Bone marrow (tissue), 2 donors: ENCODE data around the gene SEC61G.

Source experiments
- DNase-seq, 2 donors: peaks; one replicate each; lab custom pipeline; 2025; lab: John Stamatoyannopoulos, UW

SEC61G gene

DNA sequence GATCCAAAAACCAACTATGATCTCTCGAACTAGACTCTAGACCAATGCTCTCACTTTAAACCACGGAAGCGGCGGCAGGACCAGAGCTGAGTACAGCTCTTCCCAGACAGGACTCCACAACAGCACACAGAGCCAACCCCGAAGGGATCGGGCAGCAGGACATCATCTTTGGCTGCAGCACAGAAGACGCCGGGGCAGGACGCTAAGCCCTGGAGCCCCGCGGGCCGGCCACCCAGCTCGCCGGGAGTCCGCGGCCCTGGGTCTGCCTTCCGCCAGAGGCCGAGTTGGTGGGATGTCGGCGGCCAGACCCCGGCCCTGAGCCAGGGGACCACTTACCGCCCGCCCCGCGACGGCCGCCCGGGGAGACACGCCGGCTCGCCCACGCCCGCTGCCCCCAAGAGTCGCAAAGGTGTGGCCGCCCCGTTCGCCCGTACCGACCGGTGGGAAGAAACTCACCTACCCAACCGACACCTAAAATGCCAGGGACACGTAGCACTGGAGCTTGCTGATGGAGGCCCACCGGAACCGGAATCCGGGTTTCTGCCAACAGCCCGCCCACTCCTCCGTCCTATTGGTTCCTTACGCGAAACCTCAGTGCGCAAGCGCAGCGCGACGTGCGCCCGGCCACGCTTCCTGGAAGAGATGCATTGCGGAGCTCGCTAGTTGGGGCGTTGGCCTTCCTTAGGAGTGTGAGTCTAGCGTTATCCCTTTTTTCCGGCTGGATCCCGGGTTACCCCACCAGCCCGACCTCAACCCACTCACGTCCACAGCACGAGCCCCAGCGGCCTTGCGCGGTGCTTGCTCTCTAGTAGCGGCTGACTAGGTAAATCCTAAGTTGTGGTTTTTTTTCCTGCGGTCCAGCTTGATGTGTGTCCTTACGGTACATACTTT lies at the start of gene SEC61G:
TSS of gene SEC61G (minus strand) at position 510 of the 891 bp plus-strand sequence. CDS start 1,623 bp downstream, outside the sequence.
- DNase-seq, result peak; percentile 73 to 92

DNA sequence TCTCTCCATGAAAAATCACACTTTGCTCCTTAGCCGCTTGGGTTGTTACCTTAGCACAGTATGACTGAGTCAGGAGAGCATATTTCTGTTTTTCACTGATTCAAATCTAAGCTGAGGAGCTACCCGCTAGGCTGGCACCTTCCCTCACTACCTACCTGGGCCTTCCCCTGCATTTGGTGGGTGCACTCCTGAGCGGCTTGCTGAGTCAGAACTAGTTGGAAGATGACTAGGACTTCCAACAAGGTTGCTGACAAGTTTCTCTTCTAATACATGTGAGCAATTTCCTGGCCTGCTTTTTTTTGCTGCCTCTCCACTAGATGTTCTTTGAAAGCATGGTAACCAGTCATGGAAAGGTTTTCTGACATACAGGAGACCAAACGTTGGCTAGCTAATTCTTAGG lies 43.8 kb upstream of the SEC61G start:
- no peak for DNase-seq

DNA sequence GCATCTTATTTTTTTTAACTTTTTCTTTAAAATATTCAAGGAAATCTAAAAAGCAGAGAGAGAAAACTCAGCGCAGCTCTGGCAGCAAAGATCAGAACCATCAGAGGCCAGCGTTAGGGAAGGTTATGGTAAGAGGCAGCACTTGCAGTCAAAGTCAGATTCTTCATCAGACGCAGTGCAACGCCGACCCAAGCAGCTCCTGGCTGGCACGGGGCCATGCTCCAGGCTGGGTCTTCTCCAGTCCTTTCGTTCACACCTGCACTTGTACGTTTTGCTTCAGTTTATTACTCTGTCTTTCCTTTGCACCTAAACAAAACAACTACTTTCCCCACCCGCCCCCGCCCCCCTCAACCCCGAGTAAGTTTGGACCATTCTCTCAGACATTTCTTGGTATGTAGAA lies 43.1 kb upstream of the SEC61G start:
- DNase-seq, result no peak

DNA sequence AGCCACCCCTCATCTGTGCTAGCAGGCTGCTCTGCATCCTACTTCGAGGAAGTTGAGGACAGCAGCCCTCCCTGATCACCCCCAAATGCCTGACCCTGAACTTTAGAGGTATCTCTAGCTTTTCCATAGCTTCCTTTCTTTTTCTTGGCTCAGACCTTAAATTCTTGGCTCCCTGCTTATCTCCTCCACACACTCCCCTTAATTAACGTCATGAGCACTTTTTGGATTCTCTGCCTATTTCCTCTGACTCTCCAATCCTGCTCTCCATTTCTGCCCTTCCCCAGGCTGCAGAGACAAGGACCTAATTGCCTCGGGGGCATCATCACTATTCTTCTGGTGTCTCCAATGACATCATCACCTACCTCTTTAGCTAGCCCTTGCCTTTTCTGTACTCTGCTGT lies 40.8 kb upstream of the SEC61G start:
- no peak for DNase-seq

DNA sequence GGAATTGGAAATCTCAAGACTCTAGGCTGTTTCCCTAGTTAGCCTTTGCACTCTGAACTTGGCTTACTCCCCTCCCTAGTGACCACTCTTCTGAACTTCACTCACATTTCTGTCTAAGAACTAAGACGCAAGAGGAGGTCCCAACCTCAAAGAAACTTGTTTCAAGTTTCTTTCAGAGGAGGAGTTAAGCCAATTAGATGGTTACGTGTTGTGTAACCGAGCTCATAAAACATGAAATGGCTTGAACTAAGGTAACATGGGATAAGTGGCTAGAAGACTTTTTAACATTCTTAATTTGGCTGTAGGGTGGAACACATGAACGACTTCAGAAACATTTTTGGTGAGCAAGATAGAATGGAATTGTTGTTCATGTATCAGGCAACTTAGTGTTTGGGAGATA lies 39.5 kb upstream of the SEC61G start:
- DNase-seq, result no peak

DNA sequence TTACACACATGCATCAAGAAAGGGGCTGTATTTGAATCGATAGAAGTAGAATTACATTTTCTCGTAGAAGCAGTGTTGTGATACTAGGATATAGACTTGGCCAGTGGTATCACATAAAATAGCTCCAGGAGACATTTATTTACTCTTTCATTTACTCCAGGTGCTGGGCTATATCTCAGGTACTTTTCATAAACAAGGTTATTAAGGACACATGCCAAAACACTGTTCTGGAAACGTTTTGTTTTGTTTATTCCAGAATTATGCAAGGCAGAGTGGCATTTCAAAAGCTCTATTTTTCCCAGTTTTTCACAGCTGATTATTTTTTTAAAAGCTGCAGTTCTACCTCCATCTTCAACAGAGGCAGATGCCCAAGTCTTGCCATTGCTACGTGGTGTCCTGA lies 37.8 kb upstream of the SEC61G start:
- DNase-seq, result no peak

DNA sequence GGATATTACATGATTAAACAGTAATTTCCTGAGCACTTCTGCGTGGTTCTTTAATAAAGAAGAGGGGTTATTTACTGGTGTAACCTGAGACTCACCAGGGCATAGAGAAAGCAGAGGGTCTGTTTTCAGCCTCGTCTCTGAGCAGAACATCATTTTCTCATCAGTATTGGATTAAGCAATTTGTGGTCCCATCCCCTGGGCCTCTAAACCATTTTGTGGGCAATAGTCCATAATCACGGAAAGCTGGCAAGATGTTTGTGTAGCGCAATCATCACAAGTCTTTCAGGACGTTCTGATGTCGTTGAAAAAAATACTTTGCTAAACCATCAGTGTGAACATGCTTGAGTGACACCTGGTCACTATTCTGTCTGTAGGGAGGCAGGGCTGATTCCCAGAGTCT lies 37.1 kb upstream of the SEC61G start:
- no peak for DNase-seq

DNA sequence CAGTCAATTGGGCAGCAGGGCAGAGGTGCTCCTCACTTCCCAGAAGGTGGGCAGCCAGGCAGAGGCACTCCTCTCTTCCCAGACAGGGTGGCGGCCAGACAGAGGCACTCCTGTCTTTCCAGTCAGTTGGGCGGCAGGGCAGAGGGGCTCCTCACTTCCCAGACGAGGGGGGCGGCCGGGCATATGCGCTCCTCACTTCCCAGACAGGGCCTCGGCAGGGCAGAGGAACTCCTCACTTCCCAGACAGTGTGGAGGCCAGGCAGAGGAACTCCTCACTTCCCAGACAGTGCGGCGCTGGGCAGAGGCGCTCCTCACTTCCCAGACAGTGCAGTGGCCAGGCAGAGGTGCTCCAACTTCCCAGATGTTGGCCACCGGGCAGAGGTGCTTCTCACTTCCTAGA lies 33.4 kb upstream of the SEC61G start:
- DNase-seq, result no peak

DNA sequence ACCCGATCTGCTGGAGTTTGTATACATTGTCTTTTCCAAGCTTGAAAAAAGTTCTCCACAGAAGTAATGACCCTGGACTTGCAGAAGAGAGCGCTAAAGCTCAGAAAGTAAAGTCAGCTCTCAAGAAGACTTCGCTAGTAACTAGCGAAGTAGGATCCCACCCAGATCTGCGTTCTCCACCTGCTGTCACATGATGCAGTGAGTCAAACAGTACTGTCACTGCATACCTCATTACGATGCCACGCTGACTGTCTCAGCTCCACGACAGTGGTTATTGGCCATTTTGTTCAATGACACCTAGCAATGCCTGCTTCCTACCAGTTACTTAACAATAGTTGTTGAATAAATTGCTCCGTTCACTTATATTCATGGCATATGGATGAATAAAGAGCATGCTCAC lies 29.7 kb upstream of the SEC61G start:
- peak in 1 of 2 donors; percentile 2 for DNase-seq

DNA sequence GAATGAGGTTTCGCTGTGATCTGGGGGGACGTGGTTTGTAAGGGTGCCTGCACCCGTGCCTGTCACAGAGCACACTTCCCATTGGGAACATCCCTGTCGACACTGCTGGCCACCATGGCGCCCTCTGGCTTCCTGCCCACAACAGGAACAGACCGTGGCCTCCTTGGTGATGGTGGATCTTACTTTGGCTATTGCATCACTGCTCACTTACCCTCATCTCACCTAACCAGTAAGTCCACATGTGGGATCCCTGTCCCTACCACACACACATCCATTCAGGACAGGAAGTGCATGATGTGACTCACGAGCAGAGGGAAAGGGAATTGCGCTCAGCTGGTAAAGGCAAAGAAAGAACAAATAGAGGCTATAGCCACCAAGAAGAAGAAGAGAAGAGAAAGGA lies 26.2 kb upstream of the SEC61G start:
- no peak for DNase-seq

DNA sequence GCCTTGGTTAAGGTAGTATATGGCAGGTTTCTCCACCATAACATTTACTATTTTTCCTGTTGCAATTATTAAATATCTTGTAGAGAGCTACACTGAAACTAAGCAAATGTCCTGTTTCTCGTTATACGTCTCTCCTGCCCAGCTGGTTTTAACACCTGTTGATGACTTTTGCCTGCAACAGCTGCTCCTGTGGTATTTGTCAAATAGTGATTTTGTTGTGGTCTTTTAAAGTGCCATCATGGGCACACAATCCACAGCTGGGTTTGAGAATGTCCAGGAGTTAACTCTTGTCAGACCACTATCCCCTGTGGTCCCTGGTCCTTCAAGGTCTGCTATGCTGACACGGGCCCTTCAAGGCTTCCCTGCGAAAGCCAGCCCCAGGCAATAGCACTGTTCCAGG lies 24.9 kb upstream of the SEC61G start:
- no peak for DNase-seq

DNA sequence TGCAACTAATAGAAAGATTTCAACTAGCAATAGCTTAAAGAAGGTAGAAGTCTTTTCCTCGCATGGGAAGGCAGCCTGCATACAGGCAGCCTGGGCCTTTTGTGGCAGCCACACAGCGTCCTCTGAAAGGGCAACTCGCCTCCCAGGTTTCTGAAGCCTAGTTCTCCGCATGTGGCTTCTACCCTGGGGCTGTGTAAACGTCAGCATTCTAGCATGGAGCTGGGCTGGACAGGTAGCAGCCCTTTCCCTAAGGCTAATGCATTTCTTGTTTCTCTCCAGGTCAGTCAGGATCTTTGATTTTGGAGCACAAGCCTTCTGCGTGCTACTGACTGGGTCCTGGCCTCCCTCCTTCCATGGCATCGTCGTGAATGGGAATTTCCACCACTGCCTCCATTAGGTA lies 23.8 kb upstream of the SEC61G start:
- DNase-seq, result no peak

DNA sequence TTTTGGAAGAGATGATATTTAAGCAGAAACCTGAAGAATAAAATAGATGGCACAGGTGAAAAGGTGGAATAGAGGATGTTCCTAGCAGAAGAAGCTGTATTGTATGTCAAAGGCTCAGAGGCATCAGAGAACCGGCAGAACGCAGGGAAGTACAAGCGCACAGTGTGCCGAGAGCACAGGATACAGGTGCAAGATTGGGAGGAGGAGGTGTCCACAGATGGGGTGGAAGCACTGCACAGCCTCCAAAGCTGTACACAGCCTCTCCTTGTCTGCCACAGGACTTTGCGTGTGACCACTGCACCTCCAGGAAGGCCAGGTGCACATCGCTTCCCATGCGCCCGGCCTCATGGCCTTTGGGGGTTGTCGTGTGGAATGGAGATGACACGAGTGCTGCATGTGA lies 23.3 kb upstream of the SEC61G start:
- no peak for DNase-seq

DNA sequence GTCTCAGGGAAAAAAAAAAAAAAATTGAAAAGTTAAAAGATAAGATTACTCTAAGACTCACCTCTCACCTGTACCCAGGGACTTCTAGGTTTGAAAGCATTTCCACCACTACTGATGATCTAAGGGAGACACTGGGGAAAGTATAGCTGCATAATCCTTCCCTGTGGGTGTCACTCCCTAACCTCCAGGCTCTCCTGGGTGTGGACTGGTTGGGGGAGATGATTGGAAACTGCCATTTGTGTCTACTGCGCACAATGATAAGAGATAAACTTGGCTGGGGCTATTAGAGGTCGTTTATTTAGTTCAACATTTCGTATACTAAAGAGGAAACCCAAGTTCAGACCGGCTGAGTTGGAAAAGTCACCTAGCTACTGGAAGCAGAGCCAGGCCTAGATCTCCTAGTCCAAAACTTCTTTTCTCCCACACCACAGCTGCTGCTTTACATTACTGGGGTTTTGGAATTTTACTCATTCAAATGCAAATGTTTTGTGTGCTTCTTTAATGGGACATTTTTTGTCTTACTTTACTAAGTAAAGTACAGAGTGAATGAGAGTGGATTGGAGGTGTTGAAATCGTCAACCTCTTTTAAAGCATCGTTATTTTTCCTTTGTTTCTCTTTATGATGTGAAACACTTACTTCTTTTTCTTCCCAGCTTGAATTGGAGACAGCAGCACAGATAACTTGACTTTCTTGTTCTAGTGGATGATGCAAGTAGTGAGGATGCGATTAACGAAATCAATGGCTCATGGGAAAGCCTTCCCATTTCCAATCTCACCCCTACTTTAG lies 22.3 kb upstream of the SEC61G start:
- DNase-seq, result no peak

DNA sequence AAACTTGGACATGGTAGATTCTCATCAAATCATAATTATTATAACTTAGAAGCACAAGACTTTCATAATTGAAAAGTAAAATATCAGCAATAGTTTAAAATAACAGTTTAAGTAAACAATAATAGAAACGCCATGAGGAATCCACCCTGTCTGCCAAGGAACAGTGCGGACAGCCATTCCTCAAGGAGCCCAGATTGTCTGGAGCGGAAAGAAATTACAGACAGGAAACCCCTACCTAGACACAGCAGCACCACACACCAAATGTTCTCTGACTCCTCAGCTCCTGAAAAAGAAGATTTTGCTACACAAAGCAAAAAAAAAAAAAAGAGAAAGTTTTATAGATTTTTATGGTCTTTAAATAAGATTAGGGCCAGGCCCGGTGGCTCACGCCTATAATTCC lies 21.5 kb upstream of the SEC61G start:
- DNase-seq, result no peak

DNA sequence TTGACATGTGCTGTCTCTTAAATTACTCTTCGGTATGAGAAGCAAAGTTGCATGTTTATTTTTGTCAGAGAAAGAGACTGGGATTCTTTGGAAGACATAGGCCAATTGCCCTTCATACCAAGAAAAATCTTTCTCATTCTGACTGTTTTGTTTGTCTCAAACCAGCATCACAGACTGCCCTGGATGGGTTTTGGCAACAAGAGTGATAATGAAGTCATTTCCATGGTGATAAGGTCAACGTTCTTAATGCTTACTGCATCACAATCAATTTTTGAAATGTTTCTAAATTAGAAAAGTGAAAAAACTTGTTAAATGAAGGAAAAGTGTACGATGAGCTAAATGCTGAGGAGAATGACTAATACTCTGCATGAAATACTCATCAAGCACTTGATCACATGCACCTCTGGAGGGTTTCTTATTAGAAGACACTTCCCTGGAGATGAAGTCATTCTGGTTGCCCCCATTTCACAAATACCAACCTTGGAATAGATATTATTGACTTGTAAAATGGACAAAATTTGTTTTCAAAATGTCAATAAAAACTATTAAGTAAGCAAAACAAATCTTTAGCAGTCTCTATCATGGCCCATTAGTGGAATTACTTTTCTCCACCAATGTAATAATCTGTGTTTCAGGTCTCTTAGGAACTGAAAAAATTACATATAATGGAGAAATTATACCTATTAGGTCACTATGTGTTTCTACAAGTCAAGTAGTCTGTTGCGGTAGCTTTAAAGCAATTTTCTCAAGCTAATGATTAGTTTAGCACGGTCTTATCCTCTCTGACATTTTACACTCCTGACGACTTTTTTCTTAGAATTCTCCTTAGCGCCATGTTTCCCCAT lies 19.9 kb upstream of the SEC61G start:
- no peak for DNase-seq

DNA sequence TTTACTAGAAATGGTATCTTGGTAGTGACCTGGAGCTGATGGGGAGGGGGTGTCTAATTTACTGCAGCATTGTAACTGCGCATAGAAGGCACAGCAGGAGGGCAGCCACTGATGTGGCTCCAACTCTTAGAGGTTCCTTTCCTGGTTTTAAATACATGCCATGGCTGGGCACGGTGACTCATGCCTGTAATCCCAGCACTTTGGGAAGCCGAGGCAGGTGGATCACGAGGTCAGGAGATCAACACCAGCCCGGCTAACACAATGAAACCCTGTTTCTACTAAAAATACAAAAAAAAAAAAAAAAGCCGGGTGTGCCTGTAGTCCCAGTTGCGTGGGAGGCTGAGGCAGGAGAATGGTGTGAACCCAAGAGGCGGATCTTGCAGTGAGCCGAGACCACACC lies 19.2 kb upstream of the SEC61G start:
- no peak for DNase-seq

DNA sequence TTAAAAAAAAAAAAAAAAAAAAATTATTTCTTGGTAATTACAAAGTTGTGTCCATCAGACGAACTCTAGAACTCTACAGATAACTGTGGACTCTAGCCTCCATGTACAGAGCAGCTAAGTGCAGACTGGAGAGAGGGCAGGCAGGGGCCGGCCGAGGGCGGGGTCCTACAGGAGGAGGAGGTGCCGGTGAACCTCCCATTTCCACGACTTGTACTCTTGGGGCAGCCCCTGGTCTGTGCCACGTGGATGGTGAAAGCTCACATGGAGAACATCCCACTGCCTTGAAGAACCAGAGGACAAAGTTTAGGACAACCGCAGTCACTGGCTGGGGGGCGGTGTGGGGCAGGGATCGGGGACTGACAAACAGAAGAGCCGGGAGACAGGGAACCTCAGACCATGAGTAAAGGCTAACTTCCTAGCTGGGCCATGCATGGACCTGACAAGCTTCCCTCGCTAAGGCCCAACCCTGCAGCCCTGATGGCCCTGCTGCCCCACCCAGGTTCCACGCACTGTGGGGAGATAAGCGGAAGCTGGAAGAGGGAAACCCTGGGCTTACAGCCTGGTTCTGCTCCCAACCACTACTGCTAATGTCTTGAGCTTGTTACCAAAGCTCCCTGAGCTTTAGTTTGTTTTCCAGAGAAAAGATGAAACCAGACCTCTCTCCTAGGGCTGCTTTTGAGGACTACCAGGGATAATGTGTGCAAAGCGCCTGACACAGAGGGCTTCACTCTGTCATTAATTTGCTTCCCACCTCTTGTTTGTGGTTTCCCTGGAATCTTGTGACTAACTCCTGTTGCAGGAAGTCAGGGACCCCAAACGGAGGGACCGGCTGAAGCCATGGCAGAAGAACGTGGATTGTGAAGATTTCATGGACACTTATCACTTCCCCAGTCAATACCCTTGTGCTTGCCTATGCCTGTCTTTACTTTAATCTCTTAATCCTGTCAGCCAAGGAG lies 16.1 kb upstream of the SEC61G start:
- no peak for DNase-seq

DNA sequence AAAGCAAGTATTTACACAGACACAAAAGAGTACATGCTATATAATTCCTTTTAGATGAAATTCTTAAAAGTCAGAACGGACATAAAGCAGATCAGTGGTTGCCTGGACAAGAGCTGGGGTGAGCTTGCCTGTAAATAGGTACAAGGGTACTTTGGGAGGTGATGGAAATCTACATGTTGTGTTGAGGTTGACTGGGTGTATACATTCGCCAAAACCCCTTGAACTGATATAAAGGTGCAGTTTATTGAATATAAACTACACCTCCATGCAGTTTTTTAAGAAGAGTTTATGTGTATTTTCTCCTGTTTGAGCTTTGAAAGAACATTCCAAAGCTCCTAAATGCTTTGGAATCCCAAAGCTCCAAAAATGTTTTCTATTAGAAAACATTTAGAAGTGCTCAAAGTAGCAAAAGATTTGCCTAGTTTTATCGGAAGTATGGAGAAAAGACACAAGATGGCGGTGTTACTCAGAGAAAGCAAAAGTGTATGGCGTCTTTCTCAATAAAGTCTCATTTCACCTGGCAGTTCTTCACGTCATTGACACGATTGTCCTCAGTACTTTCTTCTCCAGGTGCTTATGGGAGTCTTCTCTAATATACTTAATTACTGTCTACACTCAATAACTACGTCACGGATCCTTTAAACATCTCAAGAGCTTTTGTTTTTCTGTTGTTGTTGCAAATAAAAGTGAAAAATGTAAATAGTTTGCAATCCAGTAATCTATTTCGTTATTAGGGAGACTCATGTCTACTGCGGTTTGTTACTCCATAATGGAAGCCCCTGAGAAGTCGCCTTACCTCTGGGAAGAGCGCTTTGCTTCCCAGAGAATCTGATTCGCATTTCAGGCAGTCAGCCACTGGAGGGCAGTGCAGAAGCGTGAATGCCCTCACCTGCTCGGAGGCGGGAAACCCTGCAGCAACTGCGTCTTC lies 14.7 kb upstream of the SEC61G start:
- peak in 1 of 2 donors; percentile 44 for DNase-seq

DNA sequence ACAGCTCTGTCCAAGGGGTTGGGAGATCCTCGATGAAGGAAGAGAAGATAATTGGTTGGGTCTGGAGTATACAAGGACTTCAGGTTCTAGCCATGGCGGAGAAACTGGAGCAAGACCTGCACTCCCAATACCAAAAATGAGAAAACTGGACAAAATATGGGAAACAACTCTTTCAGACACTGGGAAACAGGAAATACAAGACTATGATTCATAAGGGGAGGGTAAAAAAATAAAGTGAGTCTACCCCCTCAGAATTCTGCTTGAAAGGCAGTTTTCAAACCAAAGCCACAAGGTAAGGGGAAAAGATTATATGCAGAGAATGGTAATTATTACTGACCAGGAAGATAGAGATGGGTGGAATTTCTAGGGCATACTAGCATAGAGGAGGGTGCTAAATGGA lies 10.2 kb upstream of the SEC61G start:
- DNase-seq, result no peak
